VCaP (cell line): ENCODE results near the gene TREX2.

Source experiments
- H3K27ac ChIP-seq: fragments of 450-650 bp; 2 replicates; pipeline ENCODE4 v1.5.1; 2017
- TF ChIP-seq, protein P1 (sequence below): fragments of 450-650 bp; conservative IDR thresholded peaks from 2 replicates; pipeline ENCODE4 v1.5.1; 2017; ENCODE audit warnings: mild to moderate bottlenecking, moderate library complexity

TREX2 gene, protein sequence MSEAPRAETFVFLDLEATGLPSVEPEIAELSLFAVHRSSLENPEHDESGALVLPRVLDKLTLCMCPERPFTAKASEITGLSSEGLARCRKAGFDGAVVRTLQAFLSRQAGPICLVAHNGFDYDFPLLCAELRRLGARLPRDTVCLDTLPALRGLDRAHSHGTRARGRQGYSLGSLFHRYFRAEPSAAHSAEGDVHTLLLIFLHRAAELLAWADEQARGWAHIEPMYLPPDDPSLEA

DNA sequence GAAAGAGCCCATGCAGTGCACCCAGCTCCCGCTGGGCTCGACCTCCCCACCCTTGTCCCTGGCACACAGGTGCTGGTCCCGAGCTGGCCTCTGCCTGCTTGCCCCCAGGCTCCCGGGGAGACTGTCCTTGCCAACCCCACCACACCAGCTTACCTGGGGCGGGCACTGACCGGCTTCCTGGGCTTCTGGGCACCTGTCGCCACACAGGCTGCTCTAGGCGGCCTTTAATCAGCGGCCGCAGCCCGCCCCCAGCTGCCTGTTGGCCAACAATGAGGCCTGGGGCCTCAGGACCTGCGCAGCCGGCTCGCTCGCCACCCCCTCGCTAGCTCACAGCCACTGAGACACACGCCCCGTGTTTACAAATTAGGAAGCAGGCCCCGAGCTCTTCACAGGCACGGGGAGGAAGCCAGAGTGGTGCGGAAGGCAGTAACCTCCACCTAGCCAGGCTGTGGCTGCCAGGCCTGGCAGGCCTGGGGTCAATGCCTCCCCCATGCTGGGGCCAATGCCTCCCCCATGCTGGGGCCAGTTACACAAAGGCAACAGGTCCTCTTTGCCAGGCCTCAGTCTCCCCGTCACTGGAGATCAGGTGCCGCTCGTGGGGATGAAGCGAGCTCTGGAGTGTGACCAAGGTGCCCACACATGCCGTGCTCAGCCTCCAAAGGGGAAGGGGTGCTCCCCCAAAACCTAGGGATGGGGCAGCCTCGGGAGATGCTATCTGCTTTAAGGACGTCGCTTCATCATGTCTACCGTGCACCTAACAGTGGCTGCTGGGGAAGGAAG is at the start of gene TREX2:
TREX2 (minus strand) TSS at position 201 of the 780 bp plus-strand sequence. CDS start 626 bp downstream, outside the sequence.
- TF ChIP-seq, protein P1, sequence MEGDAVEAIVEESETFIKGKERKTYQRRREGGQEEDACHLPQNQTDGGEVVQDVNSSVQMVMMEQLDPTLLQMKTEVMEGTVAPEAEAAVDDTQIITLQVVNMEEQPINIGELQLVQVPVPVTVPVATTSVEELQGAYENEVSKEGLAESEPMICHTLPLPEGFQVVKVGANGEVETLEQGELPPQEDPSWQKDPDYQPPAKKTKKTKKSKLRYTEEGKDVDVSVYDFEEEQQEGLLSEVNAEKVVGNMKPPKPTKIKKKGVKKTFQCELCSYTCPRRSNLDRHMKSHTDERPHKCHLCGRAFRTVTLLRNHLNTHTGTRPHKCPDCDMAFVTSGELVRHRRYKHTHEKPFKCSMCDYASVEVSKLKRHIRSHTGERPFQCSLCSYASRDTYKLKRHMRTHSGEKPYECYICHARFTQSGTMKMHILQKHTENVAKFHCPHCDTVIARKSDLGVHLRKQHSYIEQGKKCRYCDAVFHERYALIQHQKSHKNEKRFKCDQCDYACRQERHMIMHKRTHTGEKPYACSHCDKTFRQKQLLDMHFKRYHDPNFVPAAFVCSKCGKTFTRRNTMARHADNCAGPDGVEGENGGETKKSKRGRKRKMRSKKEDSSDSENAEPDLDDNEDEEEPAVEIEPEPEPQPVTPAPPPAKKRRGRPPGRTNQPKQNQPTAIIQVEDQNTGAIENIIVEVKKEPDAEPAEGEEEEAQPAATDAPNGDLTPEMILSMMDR, result no peak
- H3K27ac ChIP-seq, result no peak within 1 kb of the TSS

DNA sequence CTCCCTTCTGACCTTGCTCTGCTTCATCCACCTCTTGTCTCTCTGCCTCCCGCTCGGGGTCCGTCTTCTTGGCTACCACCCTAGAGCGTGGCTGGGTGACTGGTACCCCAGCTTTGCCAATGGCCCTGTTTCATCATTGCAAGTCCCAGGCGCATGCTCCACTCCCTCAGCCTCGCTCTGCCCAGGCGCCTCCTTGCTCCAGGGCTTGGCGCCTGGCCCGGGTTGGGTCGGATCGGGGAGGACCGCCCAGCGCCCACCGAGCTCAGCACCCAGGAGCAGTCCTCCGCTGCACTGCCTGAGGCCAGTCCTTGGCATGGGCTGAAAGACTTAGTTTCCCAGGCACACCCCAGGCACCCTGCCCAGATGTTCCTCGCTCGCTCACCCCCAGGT is 49.5 kb upstream of the TREX2 start:
- TF ChIP-seq, protein P1, result no peak
- H3K27ac ChIP-seq, result no peak overlapping the region

DNA sequence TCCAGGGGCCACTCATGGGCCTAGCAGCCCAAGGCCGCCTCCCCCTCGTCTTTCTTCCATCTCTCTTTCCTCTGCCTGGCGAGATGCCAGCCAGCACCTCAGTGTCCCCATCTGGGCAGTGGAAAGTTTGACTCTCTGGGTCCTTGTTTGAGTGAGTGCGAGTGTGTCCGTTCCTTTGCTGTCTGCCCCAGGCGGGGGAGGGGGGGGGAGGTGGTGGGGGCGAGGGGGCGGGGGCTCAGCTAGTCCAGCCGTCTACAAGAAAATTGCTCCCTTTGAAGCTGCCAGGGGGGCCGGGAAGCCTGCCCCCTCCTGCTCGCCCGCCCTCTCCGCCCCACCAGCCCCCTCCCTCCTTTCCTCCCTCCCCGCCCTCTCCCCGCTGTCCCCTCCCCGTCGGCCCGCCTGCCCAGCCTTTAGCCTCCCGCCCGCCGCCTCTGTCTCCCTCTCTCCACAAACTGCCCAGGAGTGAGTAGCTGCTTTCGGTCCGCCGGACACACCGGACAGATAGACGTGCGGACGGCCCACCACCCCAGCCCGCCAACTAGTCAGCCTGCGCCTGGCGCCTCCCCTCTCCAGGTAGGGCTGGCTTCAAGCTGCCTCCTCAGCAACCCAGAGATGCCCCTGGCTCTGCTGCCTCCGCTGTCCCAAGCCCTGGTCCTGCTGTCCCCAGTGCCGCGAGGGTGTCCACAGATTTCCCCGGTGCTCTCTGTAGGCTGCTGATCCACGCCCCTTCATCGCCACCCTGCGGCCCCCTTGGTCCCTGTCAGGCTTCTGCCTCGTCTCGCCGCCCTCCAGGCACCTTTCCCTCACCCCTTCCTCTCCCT is 48.9 kb upstream of the TREX2 start, which contains the start of gene BGN:
BGN (plus strand) TSS at position 440 of the 821 bp plus-strand sequence. CDS start 9,652 bp downstream, outside the sequence.
- H3K27ac ChIP-seq, result no peak within 1 kb of the TSS
- TF ChIP-seq, protein P1, result peak; percentile 47

DNA sequence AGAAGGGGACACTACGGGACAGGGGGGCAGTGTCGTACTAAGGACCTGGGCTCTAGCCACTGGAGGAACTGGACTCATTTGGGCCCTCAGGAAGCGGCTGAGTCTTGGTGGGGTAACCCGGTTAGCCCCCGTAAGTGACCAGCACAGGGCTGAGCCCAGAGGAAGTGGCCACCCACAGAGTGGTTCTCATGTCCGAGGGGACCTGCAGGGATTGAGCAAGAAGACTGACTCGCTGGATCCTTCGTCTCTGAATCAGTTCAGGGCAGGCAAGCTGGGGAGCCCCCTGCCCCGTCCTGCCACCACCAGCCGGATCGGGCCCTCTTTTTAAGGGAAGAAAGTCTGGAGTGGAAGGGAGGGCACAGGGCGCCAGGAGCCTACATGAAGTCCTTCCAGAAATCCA is 48.2 kb upstream of the TREX2 start:
- TF ChIP-seq, protein P1, result no peak
- H3K27ac ChIP-seq, result no peak overlapping the region

DNA sequence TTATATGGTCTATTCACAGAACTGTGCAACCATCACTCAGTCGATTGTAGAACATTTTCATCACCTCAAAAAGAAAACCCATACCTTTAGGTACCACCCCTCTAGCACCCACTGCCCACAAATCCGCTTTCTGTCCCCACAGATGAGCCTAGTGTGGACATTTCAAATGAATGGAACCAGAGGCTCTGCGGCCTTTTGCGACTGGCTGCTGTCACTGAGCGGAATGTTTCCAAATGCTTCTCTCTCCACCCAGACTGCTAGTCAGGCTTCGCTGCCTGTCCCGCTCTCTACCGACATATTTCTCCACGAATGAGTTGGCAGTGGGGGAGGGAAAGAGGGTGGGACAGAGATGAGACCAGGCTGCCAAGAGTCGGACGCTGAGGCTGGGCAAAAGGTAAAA is 47.2 kb upstream of the TREX2 start:
- no peak overlapping the region for H3K27ac ChIP-seq
- TF ChIP-seq, protein P1, result no peak

DNA sequence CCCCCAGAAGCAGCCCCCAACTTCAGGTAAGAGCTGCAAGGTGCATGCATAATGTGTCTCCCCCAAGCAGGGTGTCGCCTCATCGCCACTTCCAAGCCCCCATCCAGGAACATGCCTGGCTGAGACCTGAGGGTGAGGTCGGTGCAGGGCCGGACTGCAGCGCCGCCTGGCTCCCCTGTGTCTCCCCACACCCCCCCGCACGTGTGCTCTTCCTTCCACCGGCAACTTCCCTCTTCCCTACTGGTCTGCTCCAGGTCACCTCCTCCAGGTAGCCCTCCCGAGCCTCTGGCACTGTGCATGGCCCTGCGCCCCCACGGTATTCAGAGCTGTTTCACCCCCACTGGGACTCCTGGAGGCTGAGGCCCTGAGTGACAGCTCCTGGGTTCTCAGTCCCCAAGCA is 46.7 kb upstream of the TREX2 start:
- TF ChIP-seq, protein P1, result no peak
- no peak overlapping the region for H3K27ac ChIP-seq

DNA sequence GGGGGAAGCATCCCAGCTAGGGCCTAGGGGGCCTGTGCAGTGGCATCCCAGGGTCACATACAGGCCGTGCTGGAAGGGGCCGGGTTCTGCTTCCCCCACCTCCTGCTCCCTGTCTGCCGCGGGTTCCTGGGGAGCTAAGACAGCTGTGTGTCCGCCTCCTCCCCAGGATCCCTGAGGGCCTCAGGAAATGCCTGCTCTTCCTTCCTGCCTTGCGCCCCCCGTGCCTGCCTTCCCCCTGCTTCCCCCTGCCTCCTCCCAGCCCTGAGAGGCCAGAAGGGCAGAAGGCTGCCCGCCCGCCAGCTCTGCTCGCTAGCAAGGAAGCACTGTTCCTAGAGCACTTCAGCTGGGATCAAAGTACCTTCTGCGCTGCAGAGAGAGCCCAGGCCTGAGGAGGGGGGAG is 46.1 kb upstream of the TREX2 start:
- TF ChIP-seq, protein P1, result no peak
- H3K27ac ChIP-seq, result no peak overlapping the region
